A549 (cell line): ENCODE results near the gene DHX38. TPM values are rescaled to one million over a fixed set of nuclear protein-coding genes. Genes with fewer than 3 reads are reported as not detected.

Experiments used
- ATAC-seq, 2 experiments: fragments of 200-7000 bp in 1 of 2; fragments of >200 bp in 1 of 2; cut with Nextera tagmentation in 1 of 2; cut with Tn5 transposase in 1 of 2; 3 replicates each; pipeline versions ENCODE4 v1.8.0 to v1.9.1; 2018 to 2020; ENCODE audit warnings: mild to moderate bottlenecking in 1 of 2, moderate library complexity in 1 of 2
- CTCF ChIA-PET: fragments of 300-600 bp; sonication (Branson Sonifier 250); formaldehyde crosslinking; extraction: SDS; loops from one replicate; lab custom pipeline; 2021; ENCODE audit warnings: antibody characterized with exemption, inconsistent platforms; lab: Yijun Ruan, JAX
- POLR2A ChIA-PET: fragments of 350-600 bp; formaldehyde crosslinking; extraction: SDS; loops from one replicate; lab custom pipeline; 2021; ENCODE audit warnings: antibody characterized with exemption, inconsistent platforms; lab: Yijun Ruan, JAX
- DNase-seq, 2 experiments: peaks; one replicate each; pipeline versions ENCODE4 v3.0.0 to v3.0.0-alpha.2; 2011 to 2016; ENCODE audit warnings: low read depth in 1 of 2, low spot score in 1 of 2
- FAIRE-seq: peaks from 2 replicates; lab custom pipeline; 2011; peaks lifted over from hg19 to GRCh38; lab: Jason Lieb, UNC
- H3K27ac ChIP-seq, 2 experiments: fragments of >200 bp; sonication (Bioruptor Twin); formaldehyde crosslinking; 3 replicates each; pipeline ENCODE4 v1.5.1; 2016 to 2017
- H3K4me1 ChIP-seq: fragments of >200 bp; sonication (Bioruptor Twin); formaldehyde crosslinking; 3 replicates; pipeline ENCODE4 v1.6.1; 2016
- H3K4me2 ChIP-seq: fragments of >200 bp; sonication (Bioruptor Twin); formaldehyde crosslinking; 3 replicates; pipeline ENCODE4 v1.6.1; 2016
- H3K4me3 ChIP-seq: fragments of >200 bp; sonication (Bioruptor Twin); formaldehyde crosslinking; 3 replicates; pipeline ENCODE4 v1.5.1; 2016
- H3K9me3 ChIP-seq: fragments of >200 bp; sonication (Bioruptor Twin); formaldehyde crosslinking; 3 replicates; pipeline ENCODE4 v1.6.1; 2016
- BHLHE40 ChIP-seq: IDR thresholded peaks from 2 replicates; pipeline ENCODE4 v1.6.1; 2012; ENCODE audit warnings: low read depth, low read length, inconsistent platforms
- CBX2 ChIP-seq: fragments of 200-600 bp; sonication (generic); IDR thresholded peaks from 2 replicates; pipeline ENCODE4 v1.6.1; 2016; ENCODE audit warnings: low read depth, mild to moderate bottlenecking, borderline replicate concordance
- CEBPB ChIP-seq, 2 experiments: fragments of >200 bp in 1 of 2; sonication (Bioruptor Twin) in 1 of 2; formaldehyde crosslinking in 1 of 2; IDR thresholded peaks; 2 replicates each; pipeline ENCODE4 v1.6.1; 2012 to 2016
- EHMT2 ChIP-seq: fragments of 200-600 bp; sonication (generic); IDR thresholded peaks from 2 replicates; pipeline ENCODE4 v1.6.1; 2016; ENCODE audit warnings: antibody characterized with exemption, low read depth, mild to moderate bottlenecking, moderate library complexity
- FOSL2 ChIP-seq, 2 experiments: fragments of 450-650 bp in 1 of 2; fragments of >200 bp in 1 of 2; sonication (Bioruptor Twin) in 1 of 2; formaldehyde crosslinking; IDR thresholded peaks; 2 replicates each; pipeline versions ENCODE4 v1.5.0 to v1.6.1; 2016 to 2020; ENCODE audit warnings: mild to moderate bottlenecking in 1 of 2, moderate library complexity in 1 of 2
- HDAC2 ChIP-seq: fragments of 200-600 bp; sonication (generic); IDR thresholded peaks from 2 replicates; pipeline ENCODE4 v1.6.1; 2016
- HEYL ChIP-seq: fragments of 250-450 bp; sonication (Bioruptor Pico); IDR thresholded peaks from 2 replicates; pipeline ENCODE4 v1.8.0; 2021; ENCODE audit warnings: mild to moderate bottlenecking, moderate library complexity
- HOXB13 ChIP-seq: fragments of 250-450 bp; sonication (Bioruptor Pico); IDR thresholded peaks from 2 replicates; pipeline ENCODE4 v1.5.0; 2020; ENCODE audit warnings: low read depth, mild to moderate bottlenecking, moderate library complexity
- MYC ChIP-seq: IDR thresholded peaks from 2 replicates; pipeline ENCODE4 v1.6.1; 2012; ENCODE audit warnings: mild to moderate bottlenecking, inconsistent platforms, low read length, improper control_type of control experiment, borderline replicate concordance
- NFE2L2 ChIP-seq: fragments of 150-350 bp; conservative IDR thresholded peaks from 2 replicates; pipeline ENCODE4 v1.6.1; 2014; ENCODE audit warnings: low read length
- NPAS2 ChIP-seq: fragments of 250-450 bp; sonication (Bioruptor Pico); IDR thresholded peaks from 2 replicates; pipeline ENCODE4 v1.8.0; 2022; ENCODE audit warnings: mild to moderate bottlenecking, moderate library complexity, borderline replicate concordance
- NR3C1 ChIP-seq: fragments of >200 bp; sonication (Bioruptor Twin); formaldehyde crosslinking; IDR thresholded peaks from 3 replicates; pipeline ENCODE4 v1.6.1; 2017
- PHF8 ChIP-seq: fragments of 200-600 bp; sonication (generic); IDR thresholded peaks from 2 replicates; pipeline ENCODE4 v1.6.1; 2016; ENCODE audit warnings: low read depth, mild to moderate bottlenecking, antibody characterized with exemption, moderate library complexity, borderline replicate concordance
- POLR2AphosphoS2 ChIP-seq: conservative IDR thresholded peaks from 2 replicates; pipeline ENCODE4 v1.6.1; 2012; ENCODE audit warnings: low read length, improper control_type of control experiment, inconsistent platforms
- RAD21 ChIP-seq, 2 experiments: fragments of >200 bp in 1 of 2; sonication (Bioruptor Twin) in 1 of 2; formaldehyde crosslinking in 1 of 2; IDR thresholded peaks in 1 of 2; conservative IDR thresholded peaks in 1 of 2; 2 replicates in 1 of 2; 3 replicates in 1 of 2; pipeline ENCODE4 v1.6.1; 2012 to 2018; ENCODE audit warnings: inconsistent platforms in 1 of 2
- RFX5 ChIP-seq: fragments of 450-650 bp; IDR thresholded peaks from 2 replicates; pipeline ENCODE4 v1.7.1; 2014; ENCODE audit warnings: antibody characterized with exemption, mild to moderate bottlenecking, moderate library complexity
- RNF2 ChIP-seq: fragments of 200-600 bp; sonication (generic); IDR thresholded peaks from 2 replicates; pipeline ENCODE4 v1.6.1; 2016; ENCODE audit warnings: low read depth, mild to moderate bottlenecking, antibody characterized with exemption, moderate library complexity, borderline replicate concordance
- TFCP2L1 ChIP-seq: fragments of 250-450 bp; sonication (Bioruptor Pico); IDR thresholded peaks from 2 replicates; pipeline ENCODE4 v1.5.0; 2021; ENCODE audit warnings: mild to moderate bottlenecking
- USF2 ChIP-seq: fragments of 450-650 bp; IDR thresholded peaks from 2 replicates; pipeline ENCODE4 v1.6.1; 2014; ENCODE audit warnings: antibody characterized with exemption
- WGBS: methylation state at CpG from one replicate; pipeline ENCODE4 v1.1.6; 2017; ENCODE audit errors: missing lambda C conversion rate; 5-methylcytosine and 5-hydroxymethylcytosine counted together
- polyA plus RNA-seq, 4 experiments: library from polyadenylated mRNA; depleted of rRNA in 3 of 4; stranded (reverse); fragments of >200 nt; fragmentation: RNase III in 1 of 4; extraction: RNeasy Plus Mini Kit Qiagen cat#74134 plus additional on column Dnase treatment in 1 of 4; gene quantifications; 2 replicates in 3 of 4; 3 replicates in 1 of 4; pipeline ENCODE4 v1.2.3, GENCODE V29; 2011 to 2017
- TF ChIP-seq, protein P1 (sequence below): fragments of 200-600 bp; sonication (generic); IDR thresholded peaks from 2 replicates; pipeline ENCODE4 v1.6.1; 2016; ENCODE audit warnings: antibody characterized with exemption, mild to moderate bottlenecking, moderate library complexity
- TF ChIP-seq, protein P2 (sequence below): fragments of 250-450 bp; sonication (Bioruptor Pico); IDR thresholded peaks from 2 replicates; pipeline ENCODE4 v1.5.0; 2020; ENCODE audit warnings: low read depth, mild to moderate bottlenecking, moderate library complexity
- TF ChIP-seq, protein P3 (sequence below): fragments of 150-350 bp; IDR thresholded peaks from 2 replicates; pipeline ENCODE4 v1.6.1; 2014; ENCODE audit warnings: low read depth, mild to moderate bottlenecking, low read length

DHX38 gene
- polyA plus RNA-seq, 2 of the 4 experiments (the other 2 are of a cell fraction): 41.9 to 80.6 TPM

GRCh38 chr16:72138064-72138572 lies 44.5 kb downstream of the DHX38 start (continued):
- TF ChIP-seq NR3C1 (no peak), NFE2L2 (no peak), BHLHE40 (no peak), MYC (no peak)
- TF ChIP-seq, protein P1, sequence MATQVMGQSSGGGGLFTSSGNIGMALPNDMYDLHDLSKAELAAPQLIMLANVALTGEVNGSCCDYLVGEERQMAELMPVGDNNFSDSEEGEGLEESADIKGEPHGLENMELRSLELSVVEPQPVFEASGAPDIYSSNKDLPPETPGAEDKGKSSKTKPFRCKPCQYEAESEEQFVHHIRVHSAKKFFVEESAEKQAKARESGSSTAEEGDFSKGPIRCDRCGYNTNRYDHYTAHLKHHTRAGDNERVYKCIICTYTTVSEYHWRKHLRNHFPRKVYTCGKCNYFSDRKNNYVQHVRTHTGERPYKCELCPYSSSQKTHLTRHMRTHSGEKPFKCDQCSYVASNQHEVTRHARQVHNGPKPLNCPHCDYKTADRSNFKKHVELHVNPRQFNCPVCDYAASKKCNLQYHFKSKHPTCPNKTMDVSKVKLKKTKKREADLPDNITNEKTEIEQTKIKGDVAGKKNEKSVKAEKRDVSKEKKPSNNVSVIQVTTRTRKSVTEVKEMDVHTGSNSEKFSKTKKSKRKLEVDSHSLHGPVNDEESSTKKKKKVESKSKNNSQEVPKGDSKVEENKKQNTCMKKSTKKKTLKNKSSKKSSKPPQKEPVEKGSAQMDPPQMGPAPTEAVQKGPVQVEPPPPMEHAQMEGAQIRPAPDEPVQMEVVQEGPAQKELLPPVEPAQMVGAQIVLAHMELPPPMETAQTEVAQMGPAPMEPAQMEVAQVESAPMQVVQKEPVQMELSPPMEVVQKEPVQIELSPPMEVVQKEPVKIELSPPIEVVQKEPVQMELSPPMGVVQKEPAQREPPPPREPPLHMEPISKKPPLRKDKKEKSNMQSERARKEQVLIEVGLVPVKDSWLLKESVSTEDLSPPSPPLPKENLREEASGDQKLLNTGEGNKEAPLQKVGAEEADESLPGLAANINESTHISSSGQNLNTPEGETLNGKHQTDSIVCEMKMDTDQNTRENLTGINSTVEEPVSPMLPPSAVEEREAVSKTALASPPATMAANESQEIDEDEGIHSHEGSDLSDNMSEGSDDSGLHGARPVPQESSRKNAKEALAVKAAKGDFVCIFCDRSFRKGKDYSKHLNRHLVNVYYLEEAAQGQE: no peak

GRCh38 chr16:72139908-72140307 lies 46.3 kb downstream of the DHX38 start:
- ATAC-seq: no peak
- no peak for DNase-seq
- no peak for FAIRE-seq
- H3K4me1 ChIP-seq: no peaks in the 10 kb centered on the region
- no peaks in the 10 kb centered on the region for H3K9me3 ChIP-seq
- ChIA-PET CTCF (interaction anchor here (1.2 to 2.9 kb wide), 2 partner anchors 14 to 15 kb away, joined by 3 to 11 read pairs; no protein-coding TSS in a partner anchor), POLR2A (no interaction called here)
- WGBS: 63% methylated on average over 2 of the region's 2 CpGs
- TF ChIP-seq HDAC2 (no peak), HOXB13 (CRISPR knock-in tag) (no peak), RFX5 (no peak), NPAS2 (CRISPR knock-in tag) (no peak), RNF2 (no peak), BHLHE40 (no peak), CEBPB (IDR thresholded peaks at IDR 0.05) (no peak), EHMT2 (no peak), HEYL (CRISPR knock-in tag) (no peak)
- TF ChIP-seq, protein P2, sequence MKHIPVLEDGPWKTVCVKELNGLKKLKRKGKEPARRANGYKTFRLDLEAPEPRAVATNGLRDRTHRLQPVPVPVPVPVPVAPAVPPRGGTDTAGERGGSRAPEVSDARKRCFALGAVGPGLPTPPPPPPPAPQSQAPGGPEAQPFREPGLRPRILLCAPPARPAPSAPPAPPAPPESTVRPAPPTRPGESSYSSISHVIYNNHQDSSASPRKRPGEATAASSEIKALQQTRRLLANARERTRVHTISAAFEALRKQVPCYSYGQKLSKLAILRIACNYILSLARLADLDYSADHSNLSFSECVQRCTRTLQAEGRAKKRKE (CRISPR knock-in tag): no peak
- no peak overlapping the region for H3K4me3 ChIP-seq
- H3K4me2 ChIP-seq: no peak overlapping the region
- H3K27ac ChIP-seq: no peak overlapping the region

- DNase-seq (no peak), FAIRE-seq (no peak), ATAC-seq (no peak)
- H3K9me3 ChIP-seq: no peaks in the 10 kb centered on the region
- H3K4me2 ChIP-seq: no peak overlapping the region
- CTCF ChIA-PET: interaction anchor here (1.2 kb wide), 1 partner anchor 18 kb away, joined by 5 read pairs; no protein-coding TSS in a partner anchor
- WGBS: 36% methylated on average over 1 of the region's 1 CpG
- POLR2A ChIA-PET: no interaction called here
- TF ChIP-seq CBX2: no peak
- H3K27ac ChIP-seq: no peak overlapping the region
- no peaks in the 10 kb centered on the region for H3K4me1 ChIP-seq
- H3K4me3 ChIP-seq: no peak overlapping the region
These were observed 48.8 kb downstream of the DHX38 start for GRCh38 chr16:72142476-72142875.

GRCh38 chr16:72149676-72150464 lies 56.2 kb downstream of the DHX38 start:
- ChIA-PET CTCF (interaction anchor here (0.8 to 1.7 kb wide), 2 partner anchors 13 to 25 kb away, joined by 4 to 5 read pairs; no protein-coding TSS in a partner anchor), POLR2A (no interaction called here)
- no peak overlapping the region for H3K4me2 ChIP-seq
- no peaks in the 10 kb centered on the region for H3K9me3 ChIP-seq
- no peaks in the 10 kb centered on the region for H3K4me1 ChIP-seq
- 49% methylated on average over 8 of the region's 8 CpGs for WGBS
- H3K27ac ChIP-seq: no peak overlapping the region
- no peak for DNase-seq
- no peak for FAIRE-seq
- no peak overlapping the region for H3K4me3 ChIP-seq
- ATAC-seq: 0 out of 6 replicates have a peak, but pooled peaks of 1 of the 2 experiments have one; percentile 32
- TF ChIP-seq, protein P3, sequence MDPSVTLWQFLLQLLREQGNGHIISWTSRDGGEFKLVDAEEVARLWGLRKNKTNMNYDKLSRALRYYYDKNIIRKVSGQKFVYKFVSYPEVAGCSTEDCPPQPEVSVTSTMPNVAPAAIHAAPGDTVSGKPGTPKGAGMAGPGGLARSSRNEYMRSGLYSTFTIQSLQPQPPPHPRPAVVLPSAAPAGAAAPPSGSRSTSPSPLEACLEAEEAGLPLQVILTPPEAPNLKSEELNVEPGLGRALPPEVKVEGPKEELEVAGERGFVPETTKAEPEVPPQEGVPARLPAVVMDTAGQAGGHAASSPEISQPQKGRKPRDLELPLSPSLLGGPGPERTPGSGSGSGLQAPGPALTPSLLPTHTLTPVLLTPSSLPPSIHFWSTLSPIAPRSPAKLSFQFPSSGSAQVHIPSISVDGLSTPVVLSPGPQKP: no peak
- TF ChIP-seq BHLHE40 (no peak), RAD21 (conservative IDR thresholded peaks at IDR 0.05 in 1 of 2, IDR thresholded peaks at IDR 0.05 in 1 of 2) (no peak), NPAS2 (CRISPR knock-in tag) (no peak), USF2 (no peak), PHF8 (no peak), CEBPB (IDR thresholded peaks at IDR 0.05) (no peak), POLR2AphosphoS2 (no peak), MYC (no peak), CBX2 (no peak), FOSL2 (IDR thresholded peaks at IDR 0.05) (no peak), FOSL2 (CRISPR knock-in tag; IDR thresholded peaks at IDR 0.05) (no peak), TFCP2L1 (CRISPR knock-in tag) (no peak)
